Adipose tissue (tissue), 3 donors: ENCODE data around the gene UNCX. TPM values are rescaled to one million over a fixed set of nuclear protein-coding genes. Genes with fewer than 3 reads are reported as not detected.
"Not testable (repeated sequence)": the region's sequence is repeated elsewhere in the genome, so short reads cannot be mapped to it uniquely, and the experiment has no call there.

Experiments
- H3K27ac ChIP-seq: one replicate; pipeline ENCODE4 v1.5.1; 2013; ENCODE audit warnings: low read depth, low read length
- WGBS, 3 donors: extraction: QIAGEN DNeasy Blood & Tissue Kit; methylation state at CpG; one replicate each; pipeline ENCODE4 v1.1.7; 2013; 5-methylcytosine and 5-hydroxymethylcytosine counted together
- polyA plus RNA-seq, 3 donors: library from polyadenylated mRNA; stranded (reverse); fragments of 200-250 nt; gene quantifications; one replicate each; pipeline ENCODE4 v1.2.3, GENCODE V29; 2013
- donor health status: healthy with polysubstance abuse.
- donor health status: Bipolar disorder and iron deficiency.
- donor health status: healthy.

The UNCX gene
- polyA plus RNA-seq, 3 donors = not detected

DNA sequence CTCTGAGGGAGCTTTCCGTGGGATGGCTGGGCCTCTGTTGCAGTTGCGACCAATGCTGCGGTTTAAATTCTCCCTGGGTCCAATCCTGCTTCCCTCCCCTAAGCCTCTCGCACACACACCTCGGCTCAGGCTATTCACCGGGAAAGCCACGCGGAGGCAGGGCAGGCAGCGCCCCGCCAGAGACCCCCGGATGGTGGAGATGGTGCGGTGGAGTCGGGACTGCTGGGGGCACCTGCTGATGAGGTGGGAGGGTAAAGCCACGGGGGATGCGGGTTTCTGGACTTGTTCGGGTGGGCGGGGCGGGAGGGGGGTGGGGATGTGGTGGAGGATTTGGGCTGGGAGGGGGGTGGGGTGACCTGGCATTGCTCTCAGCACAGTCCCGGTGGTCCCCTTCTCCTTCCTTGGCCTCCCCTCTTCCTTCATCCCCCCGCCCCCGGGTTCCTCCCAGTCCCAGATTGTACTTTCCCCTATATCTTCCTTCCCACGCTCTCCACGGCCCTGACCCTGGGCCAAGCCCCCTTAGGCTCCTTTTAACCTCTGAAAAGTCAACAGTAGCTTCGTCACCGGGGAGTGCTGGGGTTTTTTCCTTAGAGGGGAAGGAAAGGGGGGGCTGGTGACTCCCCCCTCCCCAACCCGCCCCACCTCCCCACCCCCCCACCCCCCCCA, 16.4 kb downstream of the UNCX start:
- 2 to 4% (median 2%) methylated on average over 21 to 26 of the region's 26 CpGs for WGBS, 3 donors
- no peak overlapping the region for H3K27ac ChIP-seq

DNA sequence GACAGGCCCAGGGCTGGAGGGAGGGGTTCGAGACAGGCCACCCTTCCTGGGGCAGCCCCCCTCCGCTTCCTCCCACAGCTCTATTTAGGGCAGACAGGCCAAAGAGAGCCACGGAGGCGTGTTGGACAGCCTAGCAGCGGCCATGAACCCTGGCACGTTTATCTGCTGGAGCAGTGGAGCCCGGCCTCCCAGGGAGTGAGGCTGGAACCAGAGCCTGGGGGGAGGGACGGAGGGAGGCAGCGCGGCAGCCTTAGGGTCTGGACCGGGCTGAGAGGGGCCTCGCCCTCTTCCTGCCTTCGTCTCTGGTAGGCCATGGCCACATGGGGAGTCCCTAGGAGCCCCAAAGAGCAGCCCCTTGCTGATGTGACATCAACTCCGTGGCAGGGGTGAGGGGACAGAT, 17.1 kb downstream of the UNCX start:
- H3K27ac ChIP-seq = no peak overlapping the region
- 4 to 13% (median 5%) methylated on average over 14 of the region's 14 CpGs for WGBS, 3 donors

DNA sequence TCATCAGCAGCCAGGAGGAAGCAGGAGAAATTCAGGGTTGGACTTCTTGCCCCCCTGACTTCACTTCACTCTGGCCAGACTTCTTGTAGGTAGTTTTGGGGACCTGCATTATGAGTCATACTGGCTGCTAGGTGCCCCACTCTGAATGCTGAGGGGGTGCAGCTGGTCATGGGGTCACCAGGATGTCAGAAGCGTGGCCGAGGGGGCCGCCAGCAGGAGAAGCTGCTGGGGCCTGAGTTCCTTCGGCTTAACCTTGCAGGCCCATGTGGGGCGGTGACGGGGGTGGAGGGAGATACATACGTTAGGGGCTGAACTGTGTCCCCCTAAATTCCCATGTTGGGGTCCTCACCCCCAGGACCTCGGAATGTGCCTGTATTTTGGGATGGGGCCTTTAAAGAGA, 18.2 kb downstream of the UNCX start:
- H3K27ac ChIP-seq = no peak overlapping the region
- WGBS, 3 donors = 83 to 90% (median 86%) methylated on average over 8 of the region's 8 CpGs

DNA sequence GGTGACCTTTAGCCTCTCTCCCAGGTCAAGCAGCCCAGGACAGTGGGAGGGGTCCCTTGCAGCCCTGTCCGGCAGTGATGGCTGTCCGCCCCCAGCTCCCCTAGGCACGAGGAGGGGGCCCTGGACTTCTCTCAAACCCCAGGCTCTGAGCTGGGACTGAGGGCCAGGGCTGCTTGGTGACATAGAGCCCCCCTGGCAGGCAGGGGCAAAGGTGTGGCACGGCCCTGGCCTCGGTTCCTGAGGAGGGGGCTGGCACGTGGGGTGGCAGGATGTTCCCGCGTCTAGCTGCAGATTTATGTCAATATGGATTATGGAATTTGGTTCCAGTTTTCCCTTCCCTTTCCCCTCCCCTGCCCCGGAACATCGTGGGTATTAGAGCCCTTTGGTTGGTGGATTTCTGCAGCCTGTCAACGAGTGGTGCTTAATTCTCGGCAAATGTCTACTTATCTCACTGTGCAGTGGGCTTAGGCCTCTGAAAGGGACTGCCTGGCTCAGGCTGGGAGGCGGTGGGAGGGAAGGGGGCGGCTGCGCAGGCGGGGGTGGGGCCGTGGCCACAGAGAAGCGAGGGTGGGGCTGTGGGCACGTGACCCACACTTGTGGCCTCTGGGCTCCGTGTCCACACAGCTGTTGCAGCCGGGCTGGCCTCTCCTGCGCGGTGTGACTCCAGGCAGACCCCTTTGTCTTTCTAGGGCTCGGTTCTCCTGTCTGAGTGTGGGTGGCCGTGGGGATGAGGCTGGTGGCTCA, 19.3 kb downstream of the UNCX start:
- 45 to 57% (median 53%) methylated on average over 25 of the region's 25 CpGs for WGBS, 3 donors
- no peak overlapping the region for H3K27ac ChIP-seq

DNA sequence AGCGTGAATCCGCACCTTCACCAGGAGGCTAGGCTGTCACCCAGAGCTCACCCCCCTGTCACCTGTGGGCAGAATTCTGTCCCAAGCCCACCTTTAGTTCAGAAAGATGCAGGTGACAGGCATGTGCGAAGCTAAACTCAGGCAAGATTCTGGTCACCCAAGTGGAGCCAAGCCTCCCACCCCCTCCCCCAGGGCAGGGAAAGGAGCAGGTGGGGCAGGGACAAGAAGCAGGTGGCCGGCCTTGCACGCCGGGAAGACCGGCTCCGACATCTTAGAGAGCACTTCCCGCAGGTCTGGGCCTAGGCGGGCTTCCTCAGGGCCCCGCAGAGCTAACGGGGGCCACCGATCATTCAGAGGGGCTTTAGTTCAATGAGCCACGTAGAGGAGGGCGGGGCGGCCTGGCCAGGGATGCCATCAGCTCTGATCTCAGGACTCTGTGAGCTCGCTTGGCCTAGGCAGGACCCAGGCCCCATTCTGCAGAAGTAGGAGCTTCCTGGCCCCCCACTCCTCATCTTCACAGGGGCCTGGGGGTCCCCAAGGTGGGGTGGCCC, 19.9 kb downstream of the UNCX start:
- WGBS, 3 donors = 66 to 80% (median 76%) methylated on average over 17 of the region's 17 CpGs

DNA sequence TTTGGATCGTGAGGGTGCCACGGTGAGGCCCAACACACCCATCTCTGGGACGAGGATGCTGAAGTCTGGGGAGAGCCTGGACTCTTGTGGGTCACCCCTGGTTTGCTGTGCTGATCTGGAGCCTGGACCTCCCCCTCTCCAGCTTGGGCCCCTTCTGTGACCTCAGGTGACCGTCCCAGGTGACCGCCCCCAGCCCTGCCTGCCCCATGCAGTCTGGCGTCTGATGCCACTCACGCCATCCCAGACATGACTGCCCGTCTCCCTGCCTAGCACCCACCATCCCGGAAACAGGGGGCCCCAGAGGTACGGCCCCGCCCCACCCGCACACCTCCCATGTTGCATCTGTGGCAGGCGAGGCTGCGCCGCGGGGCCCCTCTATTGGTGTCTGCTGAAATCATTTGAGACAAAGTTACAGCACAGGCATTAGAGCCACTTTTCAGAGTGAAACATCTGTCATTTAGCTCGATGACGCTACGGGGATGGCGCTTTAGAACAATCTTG, 21.1 kb downstream of the UNCX start:
- no peak overlapping the region for H3K27ac ChIP-seq

More for the DNA sequence above, 19.9 kb downstream of the UNCX start:
- H3K27ac ChIP-seq = no peak overlapping the region

DNA sequence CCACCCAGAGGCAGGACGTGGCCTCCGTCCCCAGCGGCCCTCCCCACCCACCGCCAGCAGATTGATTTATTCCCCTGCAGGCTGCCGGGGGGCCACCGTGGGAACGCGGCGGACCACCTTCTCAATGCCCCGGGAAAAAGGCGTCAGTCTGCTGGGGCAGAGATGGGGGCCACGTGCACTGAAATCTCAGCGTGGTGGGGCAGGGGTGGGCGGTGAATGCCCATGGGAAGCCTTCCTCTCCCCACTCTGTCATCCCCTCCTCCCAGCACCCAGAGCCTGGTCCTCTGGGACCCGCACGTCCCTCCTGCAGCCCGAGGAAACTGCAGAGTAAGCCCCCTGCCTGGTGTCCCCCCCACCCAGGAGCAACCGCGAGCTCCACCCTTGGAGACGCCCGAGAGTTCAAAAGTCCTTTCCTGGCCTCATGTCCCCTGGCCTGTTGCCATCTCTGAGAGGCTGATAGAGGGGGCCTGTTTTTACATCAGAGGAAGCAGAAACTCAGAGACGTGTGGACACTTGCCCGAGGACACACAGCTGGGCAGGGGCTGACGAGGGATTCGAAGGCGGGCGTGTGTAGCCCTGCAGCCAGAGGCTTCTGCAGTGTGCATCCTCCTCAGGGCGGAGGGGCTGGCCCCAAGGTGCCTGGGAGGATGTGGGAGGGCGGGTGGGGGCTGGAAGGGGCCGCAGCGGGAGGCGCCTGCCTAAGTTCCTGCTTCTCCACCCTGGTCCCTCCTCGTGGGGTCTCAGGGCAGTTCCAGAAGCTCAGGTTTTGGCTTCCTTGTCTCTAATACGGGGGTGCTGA, 21.8 kb downstream of the UNCX start:
- WGBS, 3 donors = 14 to 24% (median 20%) methylated on average over 30 to 34 of the region's 34 CpGs
- no peak overlapping the region for H3K27ac ChIP-seq

More for the DNA sequence above, 21.1 kb downstream of the UNCX start:
- WGBS, 3 donors = 54 to 68% (median 64%) methylated on average over 20 of the region's 20 CpGs

DNA sequence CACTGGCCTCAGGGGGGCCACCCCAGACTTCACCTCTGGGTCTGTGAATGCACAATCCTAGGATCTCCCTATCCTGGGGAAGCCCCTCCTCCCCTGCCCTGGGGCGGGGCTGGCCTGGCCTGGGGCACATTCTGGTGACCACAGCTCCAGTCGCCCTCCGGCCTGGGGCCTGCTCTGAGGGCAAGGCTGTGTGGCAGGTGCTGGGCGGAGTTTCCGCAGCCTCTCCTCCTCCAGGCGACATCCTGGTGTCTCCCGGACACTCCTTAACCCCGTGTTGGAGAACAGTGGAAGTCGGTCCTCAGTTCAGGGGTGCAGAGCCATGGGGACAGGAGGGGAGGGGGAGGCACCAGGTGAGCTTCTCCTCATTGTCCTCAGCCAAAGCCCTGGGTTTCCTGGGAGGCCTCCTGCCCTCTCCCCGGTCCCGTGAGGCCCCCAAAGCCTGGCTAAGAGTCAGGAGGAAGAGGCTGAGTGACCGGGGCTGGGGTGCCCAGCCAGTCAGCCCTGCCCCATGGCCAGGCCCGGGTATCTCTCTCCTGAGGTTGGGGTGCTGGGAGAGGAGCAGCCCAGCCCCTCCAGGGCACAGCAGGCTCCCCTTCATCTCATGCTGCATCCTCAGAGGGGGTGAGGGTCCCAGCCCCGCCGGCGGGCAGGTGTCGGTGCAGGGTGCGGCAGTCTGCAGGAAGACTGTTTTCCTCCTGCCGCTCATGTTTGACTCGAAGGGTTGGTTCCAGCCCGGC, 22.6 kb downstream of the UNCX start:
- 24 to 38% (median 34%) methylated on average over 20 to 21 of the region's 21 CpGs for WGBS, 3 donors
- no peak overlapping the region for H3K27ac ChIP-seq

DNA sequence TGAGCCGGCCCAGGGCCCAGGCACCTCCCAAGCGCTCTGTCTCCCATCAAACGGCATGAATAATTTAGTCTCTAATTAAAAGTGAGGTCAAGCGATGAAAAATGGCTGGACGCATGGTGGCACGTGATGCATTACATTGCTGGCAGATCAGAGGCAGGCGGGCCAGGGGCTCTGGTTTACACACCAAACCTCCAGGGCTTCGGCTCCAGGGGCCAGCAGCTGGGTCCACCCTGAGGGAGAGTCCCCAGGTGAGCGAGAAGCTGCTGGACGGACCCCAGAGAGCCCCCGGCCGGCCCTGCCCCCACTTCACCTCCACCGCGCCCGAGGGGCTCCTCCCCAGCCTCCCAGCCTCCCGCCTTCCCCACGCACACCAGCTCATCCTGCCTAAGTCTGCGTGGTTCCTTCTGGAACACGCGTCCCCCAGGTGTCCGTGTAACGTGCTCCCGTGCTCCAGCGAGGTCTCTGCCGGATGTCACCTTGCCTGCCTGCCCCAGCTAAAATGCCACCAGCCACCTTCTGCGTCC, 23.2 kb downstream of the UNCX start:
- 51 to 62% (median 53%) methylated on average over 26 of the region's 26 CpGs for WGBS, 3 donors

DNA sequence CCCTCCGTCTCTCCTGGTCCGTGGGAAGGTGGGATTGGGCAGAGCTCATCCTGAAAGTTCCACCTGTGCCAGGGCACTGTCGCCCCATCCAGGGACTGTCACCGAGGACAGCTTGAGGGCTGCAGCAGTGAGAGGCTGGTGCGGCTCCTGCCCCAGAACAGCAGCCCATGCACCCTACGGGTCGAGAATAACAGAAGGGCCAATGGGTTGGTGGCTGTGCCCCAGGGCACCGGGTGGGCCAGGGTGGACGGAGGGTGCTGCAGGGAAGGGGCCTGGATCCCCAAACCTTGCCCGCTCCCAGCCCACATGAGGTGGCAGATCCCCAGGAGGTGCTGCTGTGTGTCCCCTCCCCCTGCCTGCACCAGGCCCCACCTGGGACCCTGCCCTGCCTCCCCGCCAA, 23.9 kb downstream of the UNCX start:
- H3K27ac ChIP-seq = no peak overlapping the region
- 70 to 79% (median 75%) methylated on average over 10 to 11 of the region's 11 CpGs for whole genome bisulfite sequencing, 3 donors

More for the DNA sequence above, 23.2 kb downstream of the UNCX start:
- H3K27ac ChIP-seq = no peak overlapping the region

DNA sequence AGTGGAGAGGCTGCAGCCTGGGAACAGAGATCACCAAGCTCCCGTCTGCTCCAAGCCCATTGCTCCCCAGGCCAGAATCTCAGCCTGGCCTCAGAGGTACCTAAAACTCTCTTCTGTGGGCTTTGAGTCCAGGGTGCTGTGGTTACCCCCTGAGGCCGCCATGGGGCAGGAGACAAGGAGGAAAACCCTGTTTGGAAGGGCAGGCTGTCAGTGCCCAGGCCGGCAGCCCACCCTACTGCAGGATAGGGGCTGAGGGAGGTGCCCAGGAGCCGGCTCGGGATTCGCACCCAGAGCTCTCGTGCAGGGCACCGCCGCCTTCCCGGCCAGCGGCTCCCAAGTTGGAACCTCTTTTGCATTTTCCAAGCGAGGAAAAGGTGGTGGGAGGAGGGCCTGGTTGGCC, 24.5 kb downstream of the UNCX start:
- no peak overlapping the region for H3K27ac ChIP-seq
- WGBS, 3 donors = 57 to 61% (median 60%) methylated on average over 12 of the region's 12 CpGs

DNA sequence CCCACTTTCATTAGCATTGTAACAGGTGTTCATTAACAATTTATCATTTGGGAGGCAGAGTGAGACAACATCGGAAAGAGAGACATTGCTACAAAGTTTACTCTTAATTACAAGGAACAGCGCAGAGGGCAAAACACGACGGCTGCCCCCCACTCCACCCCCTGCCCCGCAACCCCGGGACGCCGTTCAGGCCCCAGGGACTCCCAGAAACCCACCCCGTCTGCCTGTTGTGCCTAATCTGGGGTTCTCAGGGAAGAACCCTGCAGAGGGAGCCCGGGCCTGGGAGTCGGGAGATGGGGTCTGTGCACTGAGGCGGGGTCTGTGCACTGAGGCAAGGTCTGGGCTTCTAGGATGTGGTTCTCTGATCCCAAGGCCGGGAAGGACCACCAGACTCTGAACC, 25.2 kb downstream of the UNCX start:
- WGBS, 3 donors = 50 to 58% (median 55%) methylated on average over 13 of the region's 13 CpGs
- H3K27ac ChIP-seq = no peak overlapping the region

DNA sequence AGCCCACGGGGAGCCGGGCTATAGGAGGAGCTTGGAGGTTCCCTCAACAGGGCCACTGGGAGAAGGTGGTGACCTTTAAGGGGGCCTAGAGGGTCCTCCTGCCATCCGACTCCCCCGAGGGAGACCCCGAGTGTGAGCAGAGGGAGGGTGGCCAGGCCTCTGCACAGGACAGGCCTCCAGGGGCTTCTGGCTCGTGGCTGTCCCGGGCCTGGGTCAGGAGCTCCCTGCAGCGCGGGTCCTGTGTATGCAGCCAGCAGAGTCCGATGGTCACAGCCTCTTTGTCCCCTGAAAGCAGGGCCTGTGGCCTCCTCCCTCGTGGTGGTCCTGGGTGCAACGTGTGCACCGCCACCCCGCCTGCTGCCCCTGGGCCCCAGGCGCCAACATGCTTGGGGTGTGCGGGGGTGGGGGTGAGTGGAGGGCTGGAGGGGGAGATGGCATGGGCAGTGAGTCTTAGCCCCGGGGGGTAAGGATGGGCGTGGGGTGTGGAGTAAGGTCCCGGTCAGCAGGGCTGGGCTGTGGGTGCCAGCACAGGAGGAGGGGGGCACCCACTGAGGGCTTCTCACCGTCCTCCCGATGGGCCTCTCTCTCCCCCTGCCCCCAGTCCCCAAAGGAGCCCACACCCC, 27.1 kb downstream of the UNCX start:
- 54 to 71% (median 68%) methylated on average over 19 to 21 of the region's 21 CpGs for WGBS, 3 donors
- no peak overlapping the region for H3K27ac ChIP-seq

DNA sequence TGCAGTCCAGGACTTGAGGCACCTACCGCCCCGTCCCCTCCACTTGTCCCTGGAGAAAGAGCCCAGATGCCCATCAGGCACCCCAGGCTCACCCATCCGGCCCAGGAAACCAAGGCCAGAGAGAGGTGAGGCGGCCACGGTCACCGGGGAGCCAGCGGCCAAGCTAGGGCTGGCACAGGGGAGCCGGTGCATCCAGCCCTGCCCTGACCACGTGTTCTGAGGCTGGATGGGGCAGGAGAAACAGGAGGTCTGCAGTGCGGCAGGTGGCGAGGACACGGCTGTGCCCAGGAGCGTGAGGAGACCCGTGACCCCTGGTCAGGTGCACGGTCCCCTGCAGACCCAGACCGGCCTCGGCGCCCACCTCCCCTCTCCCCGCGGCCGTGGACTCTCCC, 27.6 kb downstream of the UNCX start:
- no peak overlapping the region for H3K27ac ChIP-seq
- 46 to 68% (median 55%) methylated on average over 19 to 21 of the region's 21 CpGs for WGBS, 3 donors

DNA sequence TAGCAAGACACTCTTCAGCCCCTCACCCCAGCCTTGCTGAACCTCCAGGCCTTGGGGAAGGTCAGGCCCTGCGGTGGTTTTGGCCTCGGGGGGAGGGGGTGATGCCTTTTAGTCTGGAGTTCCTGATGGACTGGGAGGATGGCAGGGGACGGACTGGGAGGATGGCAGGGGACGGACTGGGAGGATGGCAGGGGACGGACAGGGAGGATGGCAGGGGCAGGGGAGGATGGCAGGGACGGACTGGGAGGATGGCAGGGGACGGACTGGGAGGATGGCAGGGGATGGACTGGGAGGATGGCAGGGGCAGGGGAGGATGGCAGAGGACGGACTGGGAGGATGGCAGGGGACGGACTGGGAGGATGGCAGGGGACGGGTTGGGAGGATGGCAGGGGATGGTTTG, 28.4 kb downstream of the UNCX start:
- 60 to 66% (median 66%) methylated on average over 10 of the region's 10 CpGs for WGBS, 3 donors
- H3K27ac ChIP-seq = not testable (repeated sequence)

DNA sequence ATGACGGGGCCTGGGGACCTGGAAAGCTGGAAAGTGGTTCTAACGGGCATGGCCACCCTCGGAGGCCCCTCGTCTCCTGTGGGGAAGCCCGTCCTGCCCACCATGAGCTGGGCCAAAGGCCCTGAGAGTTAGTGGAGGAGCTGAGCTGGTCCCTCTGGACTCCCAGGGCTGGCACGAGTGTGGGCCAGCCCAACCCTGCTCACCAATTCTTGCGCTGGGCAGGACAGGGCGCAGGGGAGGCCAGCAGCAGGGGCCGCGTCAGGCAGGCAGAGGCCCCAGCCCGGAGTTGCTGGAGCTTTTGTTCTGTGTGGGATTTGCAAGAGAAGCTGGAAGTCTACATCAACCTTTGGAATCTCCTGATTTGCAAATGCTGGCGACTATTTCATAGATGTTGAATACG, 29.8 kb downstream of the UNCX start:
- no peak overlapping the region for H3K27ac ChIP-seq
- 73 to 79% (median 75%) methylated on average over 13 of the region's 13 CpGs for WGBS, 3 donors

DNA sequence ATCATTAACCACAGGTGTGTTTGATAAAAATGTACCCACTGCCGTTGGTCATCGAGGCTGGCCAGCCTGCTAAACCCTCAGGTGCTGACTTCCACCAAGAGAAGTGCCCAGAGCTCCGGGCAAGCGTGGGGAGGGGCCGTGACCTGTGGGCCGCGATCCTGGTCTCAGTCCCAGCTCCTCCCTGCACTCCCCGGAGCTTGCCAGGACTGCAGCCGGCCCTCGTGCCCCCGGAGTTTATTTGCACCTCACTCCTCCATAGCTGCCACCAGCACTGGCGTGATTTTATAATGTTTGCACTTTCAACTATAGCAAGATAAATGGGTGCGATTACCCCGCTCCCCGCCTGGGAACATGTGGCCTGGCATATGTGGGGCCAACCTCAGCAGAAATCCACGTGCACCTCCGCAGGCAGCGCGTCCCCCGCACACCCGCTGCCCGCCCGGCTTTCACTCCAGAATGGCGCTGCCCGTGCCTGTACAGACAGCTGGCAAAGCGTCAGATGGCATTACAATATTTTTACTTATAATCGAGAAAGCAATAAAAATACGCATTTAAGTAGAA, 30.8 kb downstream of the UNCX start:
- WGBS, 3 donors = 45 to 76% (median 73%) methylated on average over 28 of the region's 28 CpGs
- H3K27ac ChIP-seq = no peak overlapping the region
